Fibroblast of lung (primary cell): ENCODE data around the gene DDI2. TPM values are rescaled to one million over a fixed set of nuclear protein-coding genes. Genes with fewer than 3 reads are reported as not detected.

Experiments used
- DNase-seq, 2 donors: peaks; one replicate each; pipeline versions ENCODE4 v3.0.0 to v3.0.0-alpha.2; 2010; ENCODE audit warnings: low read depth in 2 of 2
- H2AFZ ChIP-seq: 2 replicates; pipeline ENCODE4 v1.5.1; 2012; ENCODE audit warnings: low read length, control low read depth, inconsistent platforms
- H3K27ac ChIP-seq: 2 replicates; pipeline ENCODE4 v1.5.1; 2011; ENCODE audit warnings: low read length, control low read depth; ENCODE audit not compliant: insufficient read depth
- H3K27me3 ChIP-seq: 2 replicates; pipeline ENCODE4 v1.5.1; 2011; ENCODE audit warnings: mild to moderate bottlenecking, low read length; ENCODE audit not compliant: control insufficient read depth, insufficient read depth
- H3K36me3 ChIP-seq: 2 replicates; pipeline ENCODE4 v1.5.1; 2011; ENCODE audit warnings: low read length; ENCODE audit not compliant: control insufficient read depth, insufficient read depth
- H3K4me1 ChIP-seq: 2 replicates; pipeline ENCODE4 v1.5.1; 2011; ENCODE audit warnings: low read length; ENCODE audit not compliant: control insufficient read depth, insufficient read depth; ENCODE audit errors: extremely low read depth
- H3K4me2 ChIP-seq: 2 replicates; pipeline ENCODE4 v1.5.1; 2011; ENCODE audit warnings: low read length, control low read depth; ENCODE audit not compliant: insufficient read depth; ENCODE audit errors: extremely low read depth
- H3K4me3 ChIP-seq, 4 experiments: fragments of 200-600 bp in 1 of 4; sonication (generic) in 1 of 4; replicated peaks in 1 of 4; 2 replicates each; pipeline ENCODE4 v1.5.1; 2011 to 2016; ENCODE audit warnings: low read length in 4 of 4, low read depth in 3 of 4, mild to moderate bottlenecking in 3 of 4, control low read depth in 2 of 4, inconsistent platforms in 1 of 4, mixed read lengths in 1 of 4; ENCODE audit not compliant: insufficient read depth in 1 of 4; ENCODE audit errors: control extremely low read depth in 1 of 4
- H3K79me2 ChIP-seq: 2 replicates; pipeline ENCODE4 v1.5.1; 2012; ENCODE audit warnings: mild to moderate bottlenecking, low read length, inconsistent platforms; ENCODE audit not compliant: control insufficient read depth, insufficient read depth
- H3K9ac ChIP-seq: 2 replicates; pipeline ENCODE4 v1.5.1; 2011; ENCODE audit warnings: mild to moderate bottlenecking, low read length, control low read depth; ENCODE audit not compliant: insufficient read depth
- H3K9me3 ChIP-seq: 2 replicates; pipeline ENCODE4 v1.5.1; 2012; ENCODE audit warnings: low read depth, low read length; ENCODE audit not compliant: control insufficient read depth, insufficient read depth
- H4K20me1 ChIP-seq: 2 replicates; pipeline ENCODE4 v1.5.1; 2011; ENCODE audit warnings: low read length; ENCODE audit not compliant: control insufficient read depth, insufficient read depth; ENCODE audit errors: extremely low read depth
- EZH2 ChIP-seq: IDR thresholded peaks from 2 replicates; pipeline ENCODE4 v1.5.1; 2012; ENCODE audit warnings: low read length, control low read depth, mild to moderate bottlenecking; ENCODE audit errors: missing control alignments
- polyA minus RNA-seq: library from RNA; depleted of rRNA, polyadenylated mRNA; stranded (reverse); fragments of >200 nt; gene quantifications from 2 replicates; pipeline ENCODE4 v1.2.3, GENCODE V29; 2011; ENCODE audit warnings: low replicate concordance
- polyA plus RNA-seq, 2 donors: library from polyadenylated mRNA; depleted of rRNA in 1 of 2; stranded (reverse) in 1 of 2; unstranded in 1 of 2; fragments of >200 nt; gene quantifications; 2 replicates each; pipeline ENCODE4 v1.2.1, GENCODE V29; 2011 to 2012; ENCODE audit warnings: missing spikeins in 1 of 2
- total RNA-seq: library from RNA; depleted of rRNA; stranded (reverse); fragments of >200 nt; gene quantifications from 2 replicates; pipeline ENCODE4 v1.2.1, GENCODE V29; 2014
- TF ChIP-seq, protein P1 (sequence below), 2 donors: IDR thresholded peaks in 1 of 2; conservative IDR thresholded peaks in 1 of 2; 1 replicate in 1 of 2; 2 replicates in 1 of 2; pipeline ENCODE4 v1.5.1; 2011 to 2012; ENCODE audit warnings: low read length in 2 of 2, control low read depth in 1 of 2, inconsistent platforms in 1 of 2, low read depth in 1 of 2, mild to moderate bottlenecking in 1 of 2

The DDI2 gene
- 10.8 and 11.7 TPM in 2 replicates for total RNA-seq
- 6.4 and 9.3 TPM in 2 replicates for polyA plus RNA-seq
- 4.2 and 6.8 TPM in 2 replicates for polyA plus RNA-seq (2012)
- 12.2 and 13.5 TPM in 2 replicates for polyA minus RNA-seq

DNA sequence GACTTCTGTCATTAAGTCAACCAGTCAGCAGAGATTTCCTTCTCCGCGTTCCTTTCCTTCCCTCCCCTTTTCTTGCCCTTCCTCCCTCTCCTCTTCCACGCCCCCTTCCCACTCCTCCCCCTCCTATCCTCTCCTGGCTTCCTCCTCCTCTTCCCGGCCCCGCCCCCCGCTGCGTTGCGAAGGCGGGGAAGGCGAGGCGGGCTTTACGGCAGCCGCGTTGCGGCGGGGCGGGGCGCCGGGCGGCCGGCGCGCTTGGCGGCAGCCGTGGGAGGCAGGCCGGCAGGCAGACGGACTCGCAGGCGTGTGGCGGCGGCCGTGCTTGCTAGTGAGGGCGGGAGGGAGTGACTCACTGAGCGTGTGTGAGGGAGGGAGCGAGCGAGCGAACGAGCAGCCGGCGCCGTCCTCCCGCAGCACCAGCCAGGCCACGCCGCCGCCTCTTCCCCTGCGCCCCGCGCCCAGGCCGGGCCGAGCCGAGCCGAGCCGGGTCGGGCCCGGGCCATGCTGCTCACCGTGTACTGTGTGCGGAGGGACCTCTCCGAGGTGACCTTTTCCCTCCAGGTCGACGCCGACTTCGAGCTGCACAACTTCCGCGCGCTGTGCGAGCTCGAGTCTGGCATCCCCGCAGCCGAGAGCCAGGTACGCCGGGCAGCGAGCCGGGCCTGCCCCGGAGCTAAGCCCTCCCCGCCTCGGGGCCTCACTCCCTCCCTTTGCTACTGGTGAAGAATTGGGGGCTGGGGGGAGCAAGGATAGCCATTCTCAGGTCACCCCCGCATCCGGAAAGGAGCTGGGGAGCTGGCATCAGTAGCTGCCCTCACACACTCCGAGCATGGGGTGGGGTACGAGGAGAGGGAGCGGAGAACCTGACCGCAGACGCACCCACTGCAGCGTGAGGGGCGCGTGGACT, at the start of gene DDI2:
Gene DDI2 (plus strand): TSS at position 286 of the 904 bp plus-strand sequence. CDS start 213 bp downstream, at position 499.
- no peaks in the 10 kb centered on the region for H3K27me3 ChIP-seq
- peak within 1 kb of the TSS; percentile 88 for H3K4me2 ChIP-seq
- peak within 1 kb of the TSS; percentile 70 to 94 (median 87) for H3K4me3 ChIP-seq
- peak; percentile 97 for DNase-seq
- peaks cover 39% of the 10 kb centered on the region for H3K79me2 ChIP-seq
- TF ChIP-seq EZH2, result no peak
- TF ChIP-seq, protein P1, sequence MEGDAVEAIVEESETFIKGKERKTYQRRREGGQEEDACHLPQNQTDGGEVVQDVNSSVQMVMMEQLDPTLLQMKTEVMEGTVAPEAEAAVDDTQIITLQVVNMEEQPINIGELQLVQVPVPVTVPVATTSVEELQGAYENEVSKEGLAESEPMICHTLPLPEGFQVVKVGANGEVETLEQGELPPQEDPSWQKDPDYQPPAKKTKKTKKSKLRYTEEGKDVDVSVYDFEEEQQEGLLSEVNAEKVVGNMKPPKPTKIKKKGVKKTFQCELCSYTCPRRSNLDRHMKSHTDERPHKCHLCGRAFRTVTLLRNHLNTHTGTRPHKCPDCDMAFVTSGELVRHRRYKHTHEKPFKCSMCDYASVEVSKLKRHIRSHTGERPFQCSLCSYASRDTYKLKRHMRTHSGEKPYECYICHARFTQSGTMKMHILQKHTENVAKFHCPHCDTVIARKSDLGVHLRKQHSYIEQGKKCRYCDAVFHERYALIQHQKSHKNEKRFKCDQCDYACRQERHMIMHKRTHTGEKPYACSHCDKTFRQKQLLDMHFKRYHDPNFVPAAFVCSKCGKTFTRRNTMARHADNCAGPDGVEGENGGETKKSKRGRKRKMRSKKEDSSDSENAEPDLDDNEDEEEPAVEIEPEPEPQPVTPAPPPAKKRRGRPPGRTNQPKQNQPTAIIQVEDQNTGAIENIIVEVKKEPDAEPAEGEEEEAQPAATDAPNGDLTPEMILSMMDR (conservative IDR thresholded peaks at IDR 0.05 in 1 of 2, IDR thresholded peaks at IDR 0.05 in 1 of 2; ENCODE audit: low read depth in 1 of 2, low read length in 2 of 2), result no peak
- H3K27ac ChIP-seq, result peak within 1 kb of the TSS; percentile 87
- H3K4me1 ChIP-seq, result peaks cover 18% of the 10 kb centered on the region
- peak within 1 kb of the TSS; percentile 81 for H3K9ac ChIP-seq
- H3K9me3 ChIP-seq, result no peaks in the 10 kb centered on the region
- no peaks in the 10 kb centered on the region for H4K20me1 ChIP-seq
- peak within 1 kb of the TSS; percentile 15 for H2AFZ ChIP-seq
- no peaks in the 10 kb centered on the region for H3K36me3 ChIP-seq

DNA sequence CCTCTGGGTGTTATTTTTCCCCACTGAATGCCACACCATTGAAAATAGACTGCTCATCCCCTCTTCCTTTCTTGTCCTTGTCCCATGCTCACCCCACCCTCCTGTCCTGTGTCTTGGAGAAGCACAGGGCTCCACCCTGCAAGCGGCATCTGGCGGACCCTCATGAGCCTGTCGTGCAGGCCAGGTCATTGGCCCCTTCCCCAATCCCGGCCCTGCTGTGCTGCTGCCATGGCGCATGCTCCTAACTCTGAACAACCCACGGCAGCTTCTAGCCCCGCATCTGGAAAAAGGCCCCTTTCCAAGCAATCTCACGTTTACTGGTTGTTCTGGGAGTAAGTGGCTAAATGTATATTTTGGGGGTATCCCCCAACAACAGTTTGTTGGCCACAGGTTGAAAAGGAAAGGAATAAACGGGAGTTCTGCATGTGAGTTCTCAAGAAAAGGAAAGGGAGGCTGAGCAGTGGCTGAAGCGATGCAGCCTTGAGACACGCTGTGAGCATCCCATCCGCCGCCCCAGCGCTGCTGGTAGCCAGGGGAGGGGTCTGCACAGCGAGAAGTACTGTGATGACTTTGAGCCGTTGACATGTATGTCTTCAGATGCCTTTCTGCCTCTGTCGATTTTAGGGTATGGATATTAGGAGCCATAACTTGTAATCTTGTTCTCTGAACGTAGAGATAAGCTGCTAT, 48.7 kb upstream of the DDI2 start:
- Histone ChIP-seq H2AFZ (no peak overlapping the region), H3K4me1 (no peaks in the 10 kb centered on the region), H3K4me2 (no peak overlapping the region), H3K36me3 (peaks cover 10% of the 10 kb centered on the region), H3K79me2 (no peaks in the 10 kb centered on the region), H3K4me3 (no peak overlapping the region), H3K27ac (no peak overlapping the region), H4K20me1 (no peaks in the 10 kb centered on the region), H3K9ac (no peak overlapping the region), H3K27me3 (no peaks in the 10 kb centered on the region), H3K9me3 (no peaks in the 10 kb centered on the region)
- DNase-seq, result no peak
- TF ChIP-seq EZH2, result no peak
- TF ChIP-seq, protein P1 (conservative IDR thresholded peaks at IDR 0.05 in 1 of 2, IDR thresholded peaks at IDR 0.05 in 1 of 2; ENCODE audit: low read depth in 1 of 2, low read length in 2 of 2), result no peak

DNA sequence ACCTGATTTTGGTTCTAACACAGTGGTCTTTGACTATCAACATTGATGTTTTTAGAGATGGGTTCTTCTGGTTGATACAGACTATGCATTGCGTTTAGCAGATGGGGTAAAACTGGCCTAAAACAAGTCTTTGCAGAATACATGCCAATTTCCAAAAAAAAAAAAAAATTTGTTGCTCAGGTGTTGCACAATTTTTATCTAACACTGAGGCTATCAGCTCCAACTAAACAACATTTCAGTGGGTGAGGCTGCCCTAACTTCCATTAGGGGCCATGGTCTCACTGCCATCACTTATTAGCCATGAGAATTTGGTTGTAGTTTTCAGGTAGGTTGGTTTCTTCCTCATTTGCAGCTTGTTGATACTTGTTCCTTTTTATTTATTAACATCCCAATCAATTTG, 46.4 kb upstream of the DDI2 start:
- no peak overlapping the region for H3K4me3 ChIP-seq
- no peak for TF ChIP-seq EZH2
- TF ChIP-seq, protein P1 (conservative IDR thresholded peaks at IDR 0.05 in 1 of 2, IDR thresholded peaks at IDR 0.05 in 1 of 2; ENCODE audit: low read depth in 1 of 2, low read length in 2 of 2), result no peak
- H4K20me1 ChIP-seq, result no peaks in the 10 kb centered on the region
- no peak for DNase-seq
- H3K9me3 ChIP-seq, result no peaks in the 10 kb centered on the region
- no peak overlapping the region for H3K27ac ChIP-seq
- H3K79me2 ChIP-seq, result no peaks in the 10 kb centered on the region
- no peak overlapping the region for H3K9ac ChIP-seq
- H3K4me2 ChIP-seq, result no peak overlapping the region
- no peaks in the 10 kb centered on the region for H3K4me1 ChIP-seq
- no peaks in the 10 kb centered on the region for H3K27me3 ChIP-seq
- no peak overlapping the region for H2AFZ ChIP-seq
- peaks cover 7% of the 10 kb centered on the region for H3K36me3 ChIP-seq
